Keratinocyte (primary cell): ENCODE data around the gene GFRA3.

Experiments used
- EZH2 ChIP-seq: IDR thresholded peaks from one replicate; pipeline ENCODE4 v1.6.1; 2012; ENCODE audit warnings: inconsistent platforms, mild to moderate bottlenecking, low read length, moderate library complexity
- TF ChIP-seq, protein P1 (sequence below), 3 experiments: IDR thresholded peaks in 1 of 3; conservative IDR thresholded peaks in 1 of 3; optimal IDR thresholded peaks in 1 of 3; 2 replicates in 2 of 3; 3 replicates in 1 of 3; pipeline versions ENCODE3 to v1.5.1; 2011; ENCODE audit warnings: low read length in 3 of 3, mild to moderate bottlenecking in 3 of 3, moderate library complexity in 2 of 3, control low read depth in 1 of 3, inconsistent platforms in 1 of 3; ENCODE audit not compliant: insufficient read depth in 2 of 3; ENCODE audit errors: extremely low read depth in 1 of 3

- TF ChIP-seq, protein P1, sequence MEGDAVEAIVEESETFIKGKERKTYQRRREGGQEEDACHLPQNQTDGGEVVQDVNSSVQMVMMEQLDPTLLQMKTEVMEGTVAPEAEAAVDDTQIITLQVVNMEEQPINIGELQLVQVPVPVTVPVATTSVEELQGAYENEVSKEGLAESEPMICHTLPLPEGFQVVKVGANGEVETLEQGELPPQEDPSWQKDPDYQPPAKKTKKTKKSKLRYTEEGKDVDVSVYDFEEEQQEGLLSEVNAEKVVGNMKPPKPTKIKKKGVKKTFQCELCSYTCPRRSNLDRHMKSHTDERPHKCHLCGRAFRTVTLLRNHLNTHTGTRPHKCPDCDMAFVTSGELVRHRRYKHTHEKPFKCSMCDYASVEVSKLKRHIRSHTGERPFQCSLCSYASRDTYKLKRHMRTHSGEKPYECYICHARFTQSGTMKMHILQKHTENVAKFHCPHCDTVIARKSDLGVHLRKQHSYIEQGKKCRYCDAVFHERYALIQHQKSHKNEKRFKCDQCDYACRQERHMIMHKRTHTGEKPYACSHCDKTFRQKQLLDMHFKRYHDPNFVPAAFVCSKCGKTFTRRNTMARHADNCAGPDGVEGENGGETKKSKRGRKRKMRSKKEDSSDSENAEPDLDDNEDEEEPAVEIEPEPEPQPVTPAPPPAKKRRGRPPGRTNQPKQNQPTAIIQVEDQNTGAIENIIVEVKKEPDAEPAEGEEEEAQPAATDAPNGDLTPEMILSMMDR (optimal IDR thresholded peaks at IDR 0.05 in 1 of 3, IDR thresholded peaks at IDR 0.05 in 1 of 3, conservative IDR thresholded peaks at IDR 0.05 in 1 of 3; ENCODE audit: extremely low read depth in 1 of 3, insufficient read depth in 2 of 3, low read length in 3 of 3), result no peak
- no peak for TF ChIP-seq EZH2
These were observed 6.5 kb upstream of the GFRA3 start for GRCh38 chr5:138280915-138281314.
